Measurements from ENCODE around the gene DDX28.
"Not testable (repeated sequence)": the region's sequence is repeated elsewhere in the genome, so short reads cannot be mapped to it uniquely, and the experiment has no call there.

DDX28 gene

DNA sequence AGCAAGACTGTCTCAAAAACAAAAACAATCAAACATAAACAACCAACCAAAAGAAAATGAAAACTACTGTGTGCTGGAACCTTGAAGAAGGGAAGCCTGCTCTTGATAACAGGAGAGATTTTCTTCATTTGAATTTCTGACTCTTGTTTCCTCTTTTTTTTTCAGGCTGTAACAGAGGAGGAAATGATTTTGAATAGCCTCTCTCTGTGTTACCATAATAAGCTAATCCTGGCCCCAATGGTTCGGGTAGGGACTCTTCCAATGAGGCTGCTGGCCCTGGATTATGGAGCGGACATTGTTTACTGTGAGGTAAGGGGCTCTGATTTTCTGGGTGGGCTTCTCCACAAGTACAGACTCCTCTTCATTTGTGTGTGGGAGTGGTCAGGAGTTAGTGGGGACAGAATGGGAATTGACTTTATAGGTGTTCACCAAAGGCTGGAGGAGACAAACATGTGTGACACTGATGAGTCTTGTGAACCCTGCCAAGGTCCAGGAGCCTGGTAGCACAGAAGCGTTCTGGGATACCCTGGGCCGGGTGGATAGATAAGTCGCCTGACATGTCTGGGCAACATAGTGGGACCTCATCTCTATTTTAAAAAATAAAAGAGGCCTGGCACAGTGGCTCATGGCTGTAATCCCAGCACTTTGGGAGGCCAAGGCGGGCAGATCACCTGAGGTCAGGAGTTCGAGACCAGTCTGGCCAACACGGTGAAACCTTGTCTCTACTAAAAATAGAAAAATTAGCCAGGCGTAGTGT, 15.0 kb upstream of the DDX28 start:
- DNase-seq = peak; percentile 54

DNA sequence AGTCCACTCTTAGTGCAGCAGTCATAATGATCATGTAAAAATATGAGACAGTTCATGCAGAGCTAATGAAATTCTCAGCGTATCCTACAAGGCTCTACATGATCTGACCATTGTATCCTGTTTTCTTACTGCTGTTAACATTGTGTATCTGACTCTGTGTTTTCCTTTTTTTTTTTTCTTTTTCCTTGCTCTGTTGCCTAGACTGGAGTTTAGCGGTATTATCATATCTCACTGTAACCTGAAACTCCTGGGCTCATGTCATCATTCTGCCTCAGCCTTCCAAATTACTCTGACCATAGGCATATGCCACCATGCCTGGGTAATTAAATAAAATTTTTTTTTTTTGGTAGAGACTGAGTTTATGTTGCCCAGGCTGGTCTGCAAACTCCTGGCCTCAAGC, 12.2 kb upstream of the DDX28 start:
- no peak for DNase-seq

DNA sequence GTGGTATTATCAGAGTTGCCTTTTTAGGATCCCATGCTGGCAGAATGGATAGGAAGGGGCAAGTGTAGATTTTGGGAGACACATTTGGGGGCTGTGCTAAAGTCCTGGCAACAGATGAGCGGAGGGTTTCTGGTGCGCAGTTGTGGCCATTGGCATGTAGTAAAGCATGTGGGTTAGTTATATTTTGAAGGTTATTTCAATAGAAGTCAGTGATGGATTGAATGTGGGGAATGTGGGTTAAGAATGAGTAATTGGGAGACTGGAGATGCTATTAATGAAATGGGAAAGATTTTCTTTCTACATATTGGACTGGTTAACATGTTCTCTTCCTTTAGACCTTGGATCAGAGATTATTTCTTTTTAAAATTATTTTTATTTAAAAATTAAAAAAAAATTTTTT, 10.1 kb upstream of the DDX28 start:
- no peak for DNase-seq

DNA sequence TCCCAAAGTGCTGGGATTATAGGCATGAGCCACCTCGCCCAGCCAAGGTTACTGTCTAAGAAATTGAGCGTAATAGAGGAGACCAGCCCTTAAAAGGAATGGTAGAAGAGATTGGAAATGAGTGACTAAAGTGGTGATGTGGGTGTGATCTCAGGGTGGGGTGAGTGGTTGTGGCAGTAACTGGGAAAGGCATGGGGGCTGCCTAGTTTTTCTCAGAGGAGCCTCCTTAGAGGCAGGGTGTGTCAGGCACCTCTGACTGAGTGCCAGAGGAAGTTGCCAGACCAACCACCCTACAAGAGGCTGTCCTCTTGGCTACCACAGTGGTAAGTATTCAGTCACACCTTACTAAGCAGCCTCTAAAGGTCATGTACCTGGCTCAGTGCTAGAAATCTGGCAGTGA, 8.9 kb upstream of the DDX28 start:
- DNase-seq = no peak

DNA sequence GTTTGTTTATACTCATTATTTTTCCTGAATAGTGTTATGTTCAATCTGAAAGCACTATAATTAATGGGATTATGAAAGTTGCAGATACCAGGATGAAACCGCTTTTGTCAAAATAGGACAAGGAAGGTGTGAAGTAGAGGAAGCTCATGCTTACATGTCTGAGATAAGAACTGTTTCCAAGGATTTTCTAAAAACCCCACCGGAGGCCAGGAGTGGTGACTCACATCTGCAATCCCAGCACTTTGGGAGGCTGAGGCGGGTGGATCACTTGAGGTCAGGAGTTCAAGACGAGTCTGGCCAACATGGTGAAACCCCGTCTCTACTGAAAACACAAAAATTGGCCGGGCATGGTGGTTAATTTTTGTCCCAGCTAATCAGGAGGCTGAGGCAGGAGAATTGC, 7.1 kb upstream of the DDX28 start:
- peak; percentile 5 for DNase-seq

DNA sequence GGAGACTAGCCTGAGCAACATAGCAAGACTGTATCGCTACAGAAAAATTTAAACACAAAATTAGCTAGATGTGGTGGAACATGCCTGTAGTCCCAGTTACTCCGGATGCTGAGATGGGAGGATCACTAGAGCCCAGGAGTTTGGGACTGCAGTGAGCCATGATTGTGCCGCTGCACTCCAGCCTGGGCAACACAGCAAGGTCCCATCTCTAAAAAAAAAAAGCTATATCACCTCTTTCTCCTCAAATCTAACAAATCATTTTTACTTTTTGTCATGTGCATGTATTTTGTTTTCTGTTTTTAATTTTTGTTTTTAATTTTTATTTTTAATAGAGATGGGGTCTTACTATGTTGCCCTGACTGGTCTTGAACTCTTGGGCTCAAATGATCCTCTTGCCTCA, 6.0 kb upstream of the DDX28 start:
- DNase-seq = no peak

DNA sequence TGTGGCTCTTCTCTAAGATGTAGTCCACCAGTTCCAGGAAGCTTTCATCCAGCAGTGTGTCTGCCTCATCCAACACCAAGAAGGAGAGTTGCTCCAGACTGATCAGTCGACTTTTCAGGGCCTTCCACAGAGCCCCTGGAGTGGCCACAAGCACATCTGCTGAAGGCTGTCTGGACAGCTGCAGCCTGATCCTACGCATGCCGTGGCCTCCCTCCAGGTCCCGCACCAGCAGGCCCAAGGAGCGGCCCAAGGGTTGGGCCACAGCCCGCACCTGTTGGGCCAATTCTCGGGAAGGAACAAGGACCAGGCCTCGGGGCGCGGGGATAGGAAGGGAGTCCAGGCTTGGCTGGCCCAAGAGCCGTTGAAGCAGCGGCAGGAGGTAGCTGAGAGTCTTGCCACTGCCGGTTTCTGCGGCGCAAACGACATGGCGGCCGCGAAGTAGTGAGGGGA, 729 bp downstream of the DDX28 start:
- no peak for DNase-seq

DNA sequence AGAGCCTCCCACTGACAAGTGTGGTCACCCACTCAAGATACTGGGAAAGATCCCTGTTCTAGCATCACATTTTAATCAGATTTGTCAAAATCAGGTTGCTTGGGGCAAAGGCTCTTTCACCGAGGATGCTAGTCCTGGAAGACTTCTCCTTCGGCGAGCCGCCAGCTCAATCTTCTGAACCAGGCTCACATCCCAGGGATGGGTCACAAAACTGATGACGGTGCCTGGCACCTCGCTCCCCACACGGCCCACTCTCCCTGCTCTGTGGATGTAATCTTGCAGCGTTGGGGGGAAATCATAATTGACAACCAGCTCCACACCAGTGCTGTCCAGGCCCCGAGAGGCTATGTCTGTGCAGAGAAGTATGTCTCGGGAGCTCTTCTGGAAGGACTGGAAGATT, 1.5 kb downstream of the DDX28 start:
- no peak for DNase-seq

DNA sequence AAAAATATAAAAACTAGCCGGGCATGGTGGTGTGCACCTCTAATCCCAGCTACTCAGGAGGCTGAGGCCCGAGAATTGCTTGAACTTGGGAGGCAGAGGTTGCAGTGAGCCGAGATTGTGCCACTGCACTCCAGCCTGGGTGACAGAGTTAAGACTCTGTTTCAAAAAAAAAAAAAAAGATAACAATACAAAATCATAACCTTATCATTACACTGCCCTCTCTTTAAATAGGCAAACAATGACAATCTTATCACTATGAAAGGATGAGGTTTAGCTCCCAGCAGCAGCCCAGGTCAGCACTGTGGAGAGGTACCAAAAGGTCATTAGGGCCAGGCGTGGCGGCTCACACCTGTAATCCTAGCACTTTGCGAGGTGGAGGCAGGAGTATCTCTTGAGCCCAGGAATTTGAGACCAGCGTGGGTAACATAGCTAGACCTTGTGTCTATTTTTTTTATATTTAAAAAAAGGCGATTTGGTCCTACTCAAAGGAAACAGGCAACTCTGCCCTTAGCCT, 3.8 kb downstream of the DDX28 start:
- no peak for DNase-seq

DNA sequence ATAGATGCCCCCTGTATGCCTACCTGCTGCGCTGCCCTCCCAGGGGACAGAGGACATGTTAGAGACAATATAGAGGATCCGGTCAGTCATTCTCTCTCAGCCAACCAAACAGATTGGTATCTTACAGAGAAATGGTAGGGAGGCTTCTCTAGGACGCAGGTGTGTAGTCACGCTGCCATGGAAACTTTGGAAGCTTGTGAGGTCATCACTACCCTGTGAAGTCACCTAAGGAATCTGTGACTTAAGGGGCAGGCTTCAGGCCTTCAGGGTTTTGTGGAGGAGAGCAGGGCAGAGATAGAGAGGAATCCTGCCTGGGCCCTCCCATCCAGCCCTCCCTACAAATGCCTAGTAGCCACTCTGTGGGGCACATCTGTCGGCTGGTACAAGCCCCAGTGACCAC, 7.4 kb downstream of the DDX28 start, which contains the start of gene DPEP2NB:
Gene DPEP2NB (minus strand): TSS at position 231 of the 400 bp plus-strand sequence. CDS start 141 bp downstream, at position 90.
- DNase-seq = no peak

DNA sequence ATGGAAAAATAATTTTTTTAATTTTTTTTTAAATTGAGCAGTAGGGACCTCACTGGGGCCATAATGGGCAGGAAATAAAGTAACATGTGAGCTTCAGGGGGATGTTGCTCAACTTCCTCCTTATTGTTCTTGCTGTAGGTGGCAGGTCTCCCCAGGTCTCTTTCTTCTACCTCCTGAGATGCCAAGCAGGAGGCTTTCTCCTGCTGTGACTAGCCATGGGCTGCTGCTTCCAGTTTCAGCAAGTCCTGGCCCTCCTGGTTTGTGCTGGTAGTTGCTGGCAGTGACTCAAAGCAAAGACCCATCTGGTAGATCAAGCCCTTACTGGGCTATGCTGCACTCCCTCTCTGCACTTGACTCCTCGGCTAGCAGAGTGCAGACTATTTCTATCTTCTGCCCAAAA, 9.6 kb downstream of the DDX28 start:
- peak; percentile 18 for DNase-seq

DNA sequence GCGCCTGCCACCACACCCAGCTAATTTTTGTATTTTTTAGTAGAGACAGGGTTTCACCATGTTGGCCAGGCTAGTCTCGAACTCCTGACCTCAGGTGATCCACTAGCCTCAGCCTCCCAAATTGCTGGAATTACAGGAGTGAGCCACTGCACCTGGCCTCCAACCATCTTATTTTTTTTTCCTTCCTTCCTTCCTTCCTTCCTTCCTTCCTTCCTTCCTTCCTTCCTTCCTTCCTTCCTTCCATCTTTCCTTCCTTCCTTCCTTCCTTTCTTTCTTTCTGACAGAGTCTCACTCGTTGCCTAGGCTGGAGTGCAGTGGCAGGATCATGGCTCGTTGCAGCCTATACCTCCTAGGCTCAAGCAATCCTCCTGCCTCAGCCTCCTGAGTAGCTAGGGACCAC, 13.2 kb downstream of the DDX28 start:
- not testable (repeated sequence) for DNase-seq

DNA sequence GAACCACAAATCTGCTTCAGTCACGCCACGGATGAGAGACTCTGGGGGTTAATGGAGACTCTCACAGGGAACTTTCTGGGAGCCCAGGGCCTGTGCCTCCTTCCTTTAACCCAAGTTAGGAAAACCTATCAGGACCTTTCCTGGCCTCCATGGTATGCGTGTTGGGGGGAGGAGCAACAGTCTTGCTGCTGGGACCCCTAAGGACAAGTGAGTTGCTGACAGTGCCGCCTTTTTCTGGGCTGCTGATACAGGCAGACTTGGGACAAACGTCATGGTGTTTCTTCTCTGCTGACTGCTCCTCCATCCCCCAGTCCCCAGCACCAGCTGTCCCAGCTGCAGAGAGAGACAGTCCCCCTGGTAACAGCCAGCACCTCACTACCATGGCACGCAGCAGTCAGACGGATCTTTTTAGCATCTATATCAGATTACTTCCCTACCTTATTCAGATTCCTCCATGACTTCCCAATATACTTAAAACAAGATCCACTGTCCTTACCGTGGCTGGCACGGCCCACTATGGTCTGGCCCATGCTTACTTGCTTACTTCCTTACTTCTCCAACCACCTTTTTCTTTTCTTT, 13.8 kb downstream of the DDX28 start:
- DNase-seq = no peak

DNA sequence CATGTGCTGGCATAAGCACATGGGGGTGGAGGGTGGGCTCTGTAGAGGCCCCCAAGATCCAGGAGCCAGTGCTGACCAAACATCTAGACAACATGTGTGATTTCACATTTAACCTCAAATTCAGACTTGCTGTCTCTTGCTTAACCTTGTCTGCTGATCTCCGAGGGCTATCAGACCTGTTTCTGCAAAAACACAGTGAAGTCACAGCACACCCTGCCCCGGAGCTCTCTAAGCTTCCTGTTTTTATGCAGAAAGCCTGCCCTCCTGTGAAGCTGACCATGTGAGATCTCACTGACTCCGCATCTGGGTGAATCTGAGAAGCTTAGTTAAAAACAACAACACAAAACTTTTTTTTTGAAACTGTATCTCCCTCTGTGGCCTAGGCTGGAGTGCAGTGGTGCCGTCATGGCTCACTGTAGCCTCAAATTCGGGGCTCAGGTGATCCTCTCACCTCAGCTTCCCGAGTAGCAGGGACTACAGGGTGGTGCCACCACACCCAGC, 17.2 kb downstream of the DDX28 start:
- peak; percentile 88 for DNase-seq

DNA sequence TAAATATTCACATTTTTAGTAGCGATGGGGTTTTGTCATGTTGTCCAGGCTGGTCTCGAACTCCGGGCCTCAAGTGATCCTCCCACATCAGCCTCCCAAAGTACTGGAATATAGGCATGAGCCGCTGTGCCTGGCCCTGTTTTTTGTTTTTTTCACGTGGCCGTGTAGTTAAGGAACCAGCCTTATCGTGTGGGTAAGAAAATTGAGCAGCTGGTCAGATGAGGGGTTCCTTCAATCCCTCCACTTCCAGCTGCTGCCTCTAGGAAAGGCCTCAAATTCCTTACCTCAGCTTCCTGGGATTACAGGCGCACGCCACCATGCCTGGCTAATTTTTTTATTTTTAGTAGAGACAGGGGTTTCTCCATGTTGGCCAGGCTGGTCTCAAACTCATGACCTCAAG, 17.8 kb downstream of the DDX28 start:
- DNase-seq = no peak

DNA sequence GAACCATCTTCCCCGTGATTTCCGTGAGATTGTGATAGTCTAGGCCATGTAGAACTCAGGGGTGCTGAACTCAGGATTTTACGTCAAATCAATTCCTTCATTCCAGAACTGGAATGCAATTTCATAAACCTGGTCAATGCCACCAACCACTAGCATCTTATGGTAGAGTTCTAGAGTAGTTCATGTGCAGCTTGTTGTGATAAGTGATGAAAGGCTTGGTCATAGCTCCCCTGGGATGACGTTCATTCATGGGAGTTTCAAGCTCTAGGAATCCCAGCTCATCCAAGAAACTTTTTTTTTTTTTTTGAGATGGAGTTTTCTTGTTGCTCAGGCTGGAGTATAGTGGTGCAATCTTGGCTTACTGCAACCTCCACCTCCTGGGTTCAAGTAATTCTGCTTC, 20.0 kb downstream of the DDX28 start:
- no peak for DNase-seq

DNA sequence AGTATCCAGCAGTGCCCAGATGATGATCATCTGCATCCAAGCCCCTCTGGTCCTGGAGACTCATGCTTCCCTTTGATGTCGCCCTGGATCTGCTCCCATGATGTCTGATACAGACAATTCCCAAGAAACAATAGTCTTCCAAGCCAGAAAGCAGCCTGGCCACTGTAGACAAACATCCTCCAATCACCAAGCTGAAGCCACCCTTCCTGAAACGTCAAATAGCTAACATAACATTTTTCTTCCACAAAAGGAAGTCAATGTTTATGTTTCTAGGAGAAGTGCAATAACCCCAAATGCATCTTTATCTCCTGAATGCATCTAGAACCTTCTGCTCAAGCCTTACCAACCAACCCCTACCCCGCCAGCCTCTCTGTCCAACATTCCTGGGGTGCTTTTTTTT, 22.6 kb downstream of the DDX28 start:
- DNase-seq = no peak

DNA sequence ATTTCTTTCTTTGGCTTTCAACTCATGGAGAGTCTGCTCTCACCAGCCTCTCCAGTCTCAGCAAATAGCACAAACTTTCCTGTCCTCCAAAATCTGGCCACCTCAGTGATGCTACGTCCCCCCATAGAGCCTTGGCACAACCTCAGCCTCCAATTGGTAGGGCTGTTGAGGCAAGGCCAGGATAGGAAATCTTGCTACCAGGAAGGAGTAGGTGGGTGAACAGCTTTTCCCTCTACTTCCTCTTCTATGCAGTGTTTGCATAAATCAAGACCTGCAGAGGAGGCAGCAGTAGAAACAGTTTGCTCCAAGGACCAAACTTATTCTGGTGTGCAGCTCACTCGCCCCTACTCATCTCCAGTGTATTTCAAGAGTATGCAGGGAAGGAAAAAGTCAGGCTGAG, 23.0 kb downstream of the DDX28 start:
- DNase-seq = peak; percentile 28

DNA sequence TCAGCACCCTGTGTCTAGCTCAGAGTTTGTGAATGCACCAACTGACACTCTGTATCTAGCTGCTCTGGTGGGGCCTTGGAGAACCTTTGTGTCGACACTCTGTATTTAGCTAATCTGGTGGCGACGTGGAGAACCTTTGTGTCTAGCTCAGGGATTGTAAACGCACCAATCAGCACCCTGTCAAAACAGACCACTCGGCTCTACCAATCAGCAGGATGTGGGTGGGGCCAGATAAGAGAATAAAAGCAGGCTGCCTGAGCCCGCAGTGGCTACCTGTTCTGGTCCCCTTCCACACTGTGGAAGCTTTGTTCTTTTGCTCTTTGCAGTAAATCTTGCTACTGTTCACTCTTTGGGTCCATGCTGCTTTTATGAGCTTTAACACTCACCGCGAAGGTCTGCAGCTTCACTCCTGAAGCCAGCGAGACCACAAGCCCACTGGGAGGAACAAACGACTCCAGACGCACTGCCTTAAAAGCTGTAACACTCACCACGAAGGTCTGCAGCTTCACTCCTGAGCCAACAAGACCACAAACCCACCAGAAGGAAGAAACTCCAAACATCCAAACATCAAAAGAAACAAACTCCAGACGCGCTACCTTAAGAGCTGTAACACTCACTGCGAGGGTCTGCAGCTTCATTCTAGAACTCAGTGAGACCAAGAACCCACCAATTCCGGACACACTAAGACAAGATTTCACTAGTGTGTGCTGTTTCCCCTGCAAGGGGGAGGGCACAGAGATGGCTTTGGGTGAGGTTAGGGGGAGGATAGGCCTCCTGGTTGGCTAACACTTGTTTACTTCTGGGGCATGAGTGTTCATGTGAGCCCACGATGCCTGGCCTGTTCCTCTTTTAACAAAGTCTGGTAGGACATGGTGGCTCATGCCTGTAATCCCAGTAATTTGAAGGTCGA, 24.0 kb downstream of the DDX28 start, which contains the start of gene DPEP2:
Gene DPEP2 (minus strand): TSS at position 706 of the 910 bp plus-strand sequence. CDS start 6,272 bp downstream, outside the sequence.
- peak; percentile 92 for DNase-seq

DNA sequence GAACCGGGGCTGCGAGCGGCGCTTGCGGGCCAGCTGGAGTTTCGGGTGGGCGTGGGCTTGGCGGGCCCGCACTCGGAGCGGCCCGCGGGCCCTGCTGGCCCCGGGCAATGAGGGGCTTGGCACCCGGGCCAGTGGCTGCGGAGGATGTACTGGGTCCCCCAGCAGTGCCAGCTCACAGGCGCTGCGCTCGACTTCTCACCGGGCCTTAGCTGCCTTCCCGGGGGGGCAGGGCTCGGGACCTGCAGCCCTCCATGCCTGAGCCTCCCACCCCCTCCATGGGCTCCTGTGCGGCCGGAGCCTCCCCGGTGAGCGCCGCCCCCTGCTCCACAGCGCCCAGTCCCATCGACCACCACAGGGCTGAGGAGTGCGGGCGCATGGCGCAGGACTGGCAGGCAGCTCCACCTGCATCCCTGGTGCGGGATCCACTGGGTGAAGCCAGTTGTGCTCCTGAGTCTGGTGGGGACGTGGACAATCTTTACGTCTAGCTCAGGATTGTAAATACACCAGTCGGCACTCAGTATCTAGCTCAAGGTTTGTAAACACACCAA, 24.7 kb downstream of the DDX28 start:
- DNase-seq = not testable (repeated sequence)

DNA sequence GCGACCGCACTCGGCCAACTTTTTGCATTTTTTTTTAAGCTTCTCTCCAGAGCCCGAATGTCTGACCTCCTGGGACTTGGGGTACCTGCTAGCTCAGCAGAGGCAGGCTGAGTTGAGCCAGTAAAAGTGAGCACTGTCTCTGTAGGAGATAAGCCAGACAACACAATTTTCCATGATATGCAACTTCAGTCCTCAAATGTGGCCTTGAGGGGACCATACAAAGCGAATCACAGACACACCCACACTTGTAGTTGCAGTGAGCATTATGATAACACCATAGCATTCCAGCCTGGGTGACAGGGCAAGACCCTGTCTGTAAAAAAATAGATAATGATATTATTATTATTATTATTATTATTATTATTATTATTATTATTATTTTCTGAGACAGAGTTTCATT, 26.4 kb downstream of the DDX28 start:
- no peak for DNase-seq

DNA sequence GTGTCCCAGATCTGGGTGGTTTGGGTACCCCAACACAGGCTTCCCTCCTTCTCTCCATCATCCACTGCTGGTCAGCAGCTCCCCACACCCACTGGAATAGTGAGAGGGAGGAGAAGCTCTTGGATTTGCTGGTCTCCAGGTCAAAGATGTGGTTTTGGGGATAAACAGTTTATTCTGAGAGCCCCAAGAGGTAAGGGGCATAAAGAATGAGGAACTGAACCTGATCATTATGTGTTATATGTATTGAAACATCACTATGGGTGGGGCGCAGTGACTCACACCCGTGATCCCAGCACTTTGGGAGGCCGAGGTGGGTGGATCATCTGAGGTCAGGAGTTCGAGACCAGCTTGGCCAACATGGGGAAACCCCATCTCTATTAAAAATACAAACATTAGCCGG, 27.6 kb downstream of the DDX28 start:
- DNase-seq = peak; percentile 87

DNA sequence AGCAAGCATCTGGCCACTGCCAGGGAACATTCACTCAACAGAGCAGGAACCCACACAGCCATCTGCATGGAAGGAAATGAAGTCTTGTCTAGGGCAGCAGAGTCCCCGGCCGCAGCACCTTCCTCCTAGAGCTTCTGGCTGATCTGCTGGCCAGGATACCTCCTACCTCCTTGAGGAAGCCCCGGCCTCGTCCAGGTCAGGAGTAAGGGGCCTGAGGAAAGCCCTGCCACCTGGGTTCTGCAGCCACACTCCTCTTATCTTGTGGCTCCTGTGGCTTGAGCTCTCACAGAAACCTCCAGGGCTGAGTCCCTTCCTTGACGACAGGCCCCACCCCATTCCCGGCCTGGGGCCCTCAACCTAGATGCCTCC, 29.0 kb downstream of the DDX28 start:
- DNase-seq = not testable (repeated sequence)
